MCF 10A (cell line): ENCODE results near the gene NFATC1. TPM values are rescaled to one million over a fixed set of nuclear protein-coding genes. Genes with fewer than 3 reads are reported as not detected.

ENCODE experiments used
- BruUV-seq: library from RNA; stranded (reverse); fragments of 400-500 nt; replicated peaks from 2 replicates; lab custom pipeline; 2021; lab: Mats Ljungman, UMichigan
- CTCF ChIA-PET: fragments of 300-600 bp; sonication (Branson Sonifier 250); formaldehyde crosslinking; extraction: SDS; loops from one replicate; lab custom pipeline; 2021; ENCODE audit warnings: antibody characterized with exemption, inconsistent platforms; lab: Yijun Ruan, JAX
- POLR2A ChIA-PET: fragments of 300-600, 350-650 bp; sonication (Branson Sonifier 250); formaldehyde crosslinking; extraction: SDS; loops from one replicate; lab custom pipeline; 2020; ENCODE audit warnings: antibody characterized with exemption, inconsistent platforms; lab: Yijun Ruan, JAX
- DNase-seq: peaks from one replicate; pipeline ENCODE4 v3.0.0-alpha.2; 2018; ENCODE audit not compliant: unreplicated experiment
- H3K27ac Mint-ChIP-seq: one replicate; pipeline ENCODE4 v1.8.0; 2022; ENCODE audit warnings: mild to moderate bottlenecking, low read depth, mixed read lengths; ENCODE audit not compliant: unreplicated experiment
- H3K27me3 Mint-ChIP-seq: one replicate; pipeline ENCODE4 v1.8.0; 2022; ENCODE audit warnings: mixed read lengths; ENCODE audit not compliant: insufficient read depth, unreplicated experiment
- H3K36me3 Mint-ChIP-seq: one replicate; pipeline ENCODE4 v1.8.0; 2022; ENCODE audit warnings: mild to moderate bottlenecking, moderate library complexity, mixed read lengths; ENCODE audit not compliant: insufficient read depth, unreplicated experiment
- H3K4me1 Mint-ChIP-seq: one replicate; pipeline ENCODE4 v1.8.0; 2022; ENCODE audit warnings: mixed read lengths; ENCODE audit not compliant: insufficient read depth, unreplicated experiment
- H3K4me3 Mint-ChIP-seq: one replicate; pipeline ENCODE4 v1.8.0; 2022; ENCODE audit warnings: mild to moderate bottlenecking, moderate library complexity, mixed read lengths; ENCODE audit not compliant: unreplicated experiment
- H3K9me3 Mint-ChIP-seq: one replicate; pipeline ENCODE4 v1.8.0; 2022; ENCODE audit warnings: mixed read lengths; ENCODE audit not compliant: unreplicated experiment
- CTCF ChIP-seq: fragments of 200-600 bp; IDR thresholded peaks from one replicate; pipeline ENCODE4 v1.8.0; 2022; ENCODE audit warnings: antibody characterized with exemption, mild to moderate bottlenecking; ENCODE audit not compliant: unreplicated experiment
- intact Hi-C: fragments of 100-400 bp; cut with micrococcal nuclease; formaldehyde crosslinking; loops from 2 replicates; pipeline ENCODE4 v1.14.1; 2022
- total RNA-seq: library from RNA; stranded (reverse); gene quantifications from 2 replicates; pipeline ENCODE4 v1.2.3, GENCODE V29; 2022

The NFATC1 gene
- total RNA-seq, 1 experiment from 2014 or later: 2.0 TPM

GRCh38 chr18:79432376-79433120 lies 36.8 kb downstream of the NFATC1 start:
- Mint-ChIP-seq H3K36me3 (no peaks in the 10 kb centered on the region), H3K27me3 (no peaks in the 10 kb centered on the region), H3K4me1 (no peaks in the 10 kb centered on the region), H3K9me3 (peaks cover 7% of the 10 kb centered on the region), H3K27ac (no peak overlapping the region), H3K4me3 (no peak overlapping the region)
- intact Hi-C loops: no loop called here
- CTCF ChIA-PET: no interaction called here
- BruUV-seq: no TSS peak
- POLR2A ChIA-PET: no interaction called here
- no peak for DNase-seq
- no peak for TF ChIP-seq CTCF

GRCh38 chr18:79433431-79433830 lies 37.7 kb downstream of the NFATC1 start:
- H3K27ac Mint-ChIP-seq: no peak overlapping the region
- no TSS peak for BruUV-seq
- no peak for TF ChIP-seq CTCF
- no peak overlapping the region for H3K4me3 Mint-ChIP-seq
- DNase-seq: no peak
- POLR2A ChIA-PET: no interaction called here
- no peaks in the 10 kb centered on the region for H3K4me1 Mint-ChIP-seq
- intact Hi-C loops: no loop called here
- H3K27me3 Mint-ChIP-seq: no peaks in the 10 kb centered on the region
- CTCF ChIA-PET: no interaction called here
- H3K9me3 Mint-ChIP-seq: peaks cover 7% of the 10 kb centered on the region
- no peaks in the 10 kb centered on the region for H3K36me3 Mint-ChIP-seq

- ChIA-PET POLR2A (no interaction called here), CTCF (no interaction called here)
- no peaks in the 10 kb centered on the region for H3K4me1 Mint-ChIP-seq
- H3K27ac Mint-ChIP-seq: no peak overlapping the region
- H3K9me3 Mint-ChIP-seq: peaks cover 2% of the 10 kb centered on the region
- BruUV-seq: no TSS peak
- H3K36me3 Mint-ChIP-seq: no peaks in the 10 kb centered on the region
- no peaks in the 10 kb centered on the region for H3K27me3 Mint-ChIP-seq
- intact Hi-C loops: no loop called here
- TF ChIP-seq CTCF: no peak
- DNase-seq: no peak
- no peak overlapping the region for H3K4me3 Mint-ChIP-seq
Measured at GRCh38 chr18:79434607-79435401, 39.1 kb downstream of the NFATC1 start.

GRCh38 chr18:79436556-79437275 lies 41.0 kb downstream of the NFATC1 start:
- BruUV-seq: no TSS peak
- CTCF ChIA-PET: no interaction called here

More at GRCh38 chr18:79436556-79437275, 41.0 kb downstream of the NFATC1 start:
- intact Hi-C loops: no loop called here
- Mint-ChIP-seq H3K4me3 (no peak overlapping the region), H3K27me3 (no peaks in the 10 kb centered on the region), H3K9me3 (no peaks in the 10 kb centered on the region), H3K27ac (no peak overlapping the region), H3K36me3 (no peaks in the 10 kb centered on the region), H3K4me1 (no peaks in the 10 kb centered on the region)
- TF ChIP-seq CTCF: no peak
- DNase-seq: no peak
- POLR2A ChIA-PET: no interaction called here
